Fibroblast of the aortic adventitia (primary cell): ENCODE results near the gene CACUL1. TPM values are rescaled to one million over a fixed set of nuclear protein-coding genes. Genes with fewer than 3 reads are reported as not detected.

ENCODE experiments used
- DNase-seq: peaks from one replicate; pipeline ENCODE4 v3.0.0-alpha.2; 2010; ENCODE audit warnings: low read depth
- H3K4me3 ChIP-seq: 2 replicates; pipeline ENCODE4 v1.5.1; 2011; ENCODE audit warnings: low read depth, mild to moderate bottlenecking, control low read depth, low read length, moderate library complexity
- CTCF ChIP-seq: IDR thresholded peaks from 2 replicates; pipeline ENCODE4 v1.5.1; 2011; ENCODE audit warnings: mild to moderate bottlenecking, low read length, control low read depth, inconsistent platforms; ENCODE audit not compliant: insufficient read depth
- total RNA-seq: library from RNA; depleted of rRNA; stranded (reverse); fragments of >200 nt; gene quantifications from 2 replicates; pipeline ENCODE4 v1.2.3, GENCODE V29; 2012; ENCODE audit warnings: low replicate concordance

CACUL1 gene
- total RNA-seq, 1 donor = 29.6 TPM

GRCh38 chr10:118734475-118734874, 20.3 kb downstream of the CACUL1 start:
- no peak overlapping the region for H3K4me3 ChIP-seq
- DNase-seq = peak; percentile 15
- TF ChIP-seq CTCF = peak; percentile 34

GRCh38 chr10:118732245-118733165, 22.3 kb downstream of the CACUL1 start:
- DNase-seq = no peak

GRCh38 chr10:118730756-118731456, 23.9 kb downstream of the CACUL1 start:
- no peak for DNase-seq
- no peak overlapping the region for H3K4me3 ChIP-seq
- no peak for TF ChIP-seq CTCF

More at GRCh38 chr10:118732245-118733165, 22.3 kb downstream of the CACUL1 start:
- TF ChIP-seq CTCF = no peak
- H3K4me3 ChIP-seq = no peak overlapping the region

- DNase-seq = no peak
- no peak overlapping the region for H3K4me3 ChIP-seq
- TF ChIP-seq CTCF = no peak
Measured at GRCh38 chr10:118729641-118730258, 25.0 kb downstream of the CACUL1 start.

- no peak for DNase-seq
- no peak for TF ChIP-seq CTCF
- H3K4me3 ChIP-seq = no peak overlapping the region
Measured at GRCh38 chr10:118729200-118729599, 25.6 kb downstream of the CACUL1 start.

GRCh38 chr10:118725886-118726500, 28.8 kb downstream of the CACUL1 start:
- no peak overlapping the region for H3K4me3 ChIP-seq
- no peak for TF ChIP-seq CTCF
- peak; percentile 36 for DNase-seq
